Central memory CD8-positive, alpha-beta T cell (primary cell): ENCODE data around the gene MKLN1.

Experiments used
- ATAC-seq: fragments of 150-1000 bp; cut with Tn5 transposase; replicated peaks from 2 replicates; pipeline ENCODE4 v1.10.0; 2022; ENCODE audit warnings: mild to moderate bottlenecking, moderate FRiP score, moderate number of reproducible peaks; ENCODE audit not compliant: poor library complexity, severe bottlenecking; ENCODE audit errors: extremely low read depth
- DNase-seq, 2 donors: peaks; one replicate each; pipeline ENCODE4 v3.0.0; 2021; ENCODE audit warnings: low spot score in 2 of 2
- H3K27ac Mint-ChIP-seq: one replicate; pipeline ENCODE4 v1.8.0; 2022; ENCODE audit warnings: low read depth, mild to moderate bottlenecking, moderate library complexity, mixed read lengths
- H3K27me3 Mint-ChIP-seq: one replicate; pipeline ENCODE4 v1.8.0; 2022; ENCODE audit warnings: mixed read lengths
- H3K36me3 Mint-ChIP-seq: one replicate; pipeline ENCODE4 v1.8.0; 2022; ENCODE audit warnings: mild to moderate bottlenecking, moderate library complexity, mixed read lengths; ENCODE audit not compliant: insufficient read depth
- H3K4me1 Mint-ChIP-seq: one replicate; pipeline ENCODE4 v1.8.0; 2022; ENCODE audit warnings: mixed read lengths
- H3K4me3 Mint-ChIP-seq: one replicate; pipeline ENCODE4 v1.8.0; 2022; ENCODE audit warnings: mild to moderate bottlenecking, moderate library complexity, mixed read lengths
- H3K9me3 Mint-ChIP-seq: one replicate; pipeline ENCODE4 v1.8.0; 2022; ENCODE audit warnings: mixed read lengths

MKLN1 gene

GRCh38 chr7:131341690-131342089 lies 14.0 kb downstream of the MKLN1 start:
- no peak for DNase-seq
- Mint-ChIP-seq H3K4me1 (peaks cover 39% of the 10 kb centered on the region), H3K27me3 (no peaks in the 10 kb centered on the region), H3K4me3 (no peak overlapping the region), H3K27ac (no peak overlapping the region), H3K36me3 (peaks cover 2% of the 10 kb centered on the region), H3K9me3 (peaks cover 6% of the 10 kb centered on the region)
- ATAC-seq, result no peak

- Mint-ChIP-seq H3K4me3 (no peak overlapping the region), H3K4me1 (peaks cover 50% of the 10 kb centered on the region), H3K27me3 (no peaks in the 10 kb centered on the region), H3K27ac (no peak overlapping the region), H3K36me3 (peaks cover 2% of the 10 kb centered on the region), H3K9me3 (no peaks in the 10 kb centered on the region)
- ATAC-seq (no peak), DNase-seq (no peak)
Measured at GRCh38 chr7:131342864-131343442, 15.3 kb downstream of the MKLN1 start.

- Mint-ChIP-seq H3K4me3 (no peak overlapping the region), H3K4me1 (peaks cover 36% of the 10 kb centered on the region), H3K9me3 (no peaks in the 10 kb centered on the region), H3K36me3 (peaks cover 3% of the 10 kb centered on the region), H3K27me3 (no peaks in the 10 kb centered on the region), H3K27ac (peak overlapping the region; percentile 52)
- no peak for DNase-seq
- ATAC-seq, result no peak
Measured at GRCh38 chr7:131346885-131347592, 19.4 kb downstream of the MKLN1 start.

GRCh38 chr7:131352032-131352431 lies 24.4 kb downstream of the MKLN1 start:
- DNase-seq (no peak), ATAC-seq (no peak)
- Mint-ChIP-seq H3K27me3 (no peaks in the 10 kb centered on the region), H3K27ac (no peak overlapping the region), H3K4me3 (no peak overlapping the region), H3K36me3 (peaks cover 3% of the 10 kb centered on the region), H3K9me3 (no peaks in the 10 kb centered on the region), H3K4me1 (peaks cover 58% of the 10 kb centered on the region)

- DNase-seq (no peak), ATAC-seq (no peak)
- peaks cover 2% of the 10 kb centered on the region for H3K36me3 Mint-ChIP-seq
- H3K4me3 Mint-ChIP-seq, result no peak overlapping the region
- no peaks in the 10 kb centered on the region for H3K9me3 Mint-ChIP-seq
- peaks cover 63% of the 10 kb centered on the region for H3K4me1 Mint-ChIP-seq
- H3K27ac Mint-ChIP-seq, result no peak overlapping the region
- no peaks in the 10 kb centered on the region for H3K27me3 Mint-ChIP-seq
Measured at GRCh38 chr7:131354390-131354789, 26.7 kb downstream of the MKLN1 start.

GRCh38 chr7:131355917-131356777 lies 28.5 kb downstream of the MKLN1 start:
- Mint-ChIP-seq H3K27me3 (no peaks in the 10 kb centered on the region), H3K9me3 (no peaks in the 10 kb centered on the region), H3K27ac (no peak overlapping the region), H3K36me3 (peaks cover 2% of the 10 kb centered on the region), H3K4me3 (no peak overlapping the region), H3K4me1 (peaks cover 78% of the 10 kb centered on the region)
- DNase-seq (no peak), ATAC-seq (no peak)

GRCh38 chr7:131357282-131357880 lies 29.7 kb downstream of the MKLN1 start:
- Mint-ChIP-seq H3K9me3 (no peaks in the 10 kb centered on the region), H3K36me3 (peaks cover 3% of the 10 kb centered on the region), H3K27me3 (no peaks in the 10 kb centered on the region), H3K4me1 (peaks cover 81% of the 10 kb centered on the region), H3K4me3 (no peak overlapping the region), H3K27ac (no peak overlapping the region)
- ATAC-seq (no peak), DNase-seq (no peak)

- Mint-ChIP-seq H3K27me3 (no peaks in the 10 kb centered on the region), H3K4me1 (peaks cover 76% of the 10 kb centered on the region), H3K27ac (no peak overlapping the region), H3K9me3 (no peaks in the 10 kb centered on the region), H3K4me3 (no peak overlapping the region), H3K36me3 (peaks cover 3% of the 10 kb centered on the region)
- DNase-seq, result no peak
- no peak for ATAC-seq
Measured at GRCh38 chr7:131358636-131359035, 31.0 kb downstream of the MKLN1 start.

- no peak for DNase-seq
- H3K4me1 Mint-ChIP-seq, result peaks cover 76% of the 10 kb centered on the region
- peak overlapping the region; percentile 7 for H3K4me3 Mint-ChIP-seq
- H3K27me3 Mint-ChIP-seq, result no peaks in the 10 kb centered on the region
- no peaks in the 10 kb centered on the region for H3K9me3 Mint-ChIP-seq
- no peak overlapping the region for H3K27ac Mint-ChIP-seq
- no peak for ATAC-seq
- H3K36me3 Mint-ChIP-seq, result peaks cover 3% of the 10 kb centered on the region
Measured at GRCh38 chr7:131359136-131359776, 31.6 kb downstream of the MKLN1 start.

GRCh38 chr7:131363719-131364118 lies 36.0 kb downstream of the MKLN1 start:
- no peak for DNase-seq
- peaks cover 72% of the 10 kb centered on the region for H3K4me1 Mint-ChIP-seq
- no peak overlapping the region for H3K27ac Mint-ChIP-seq
- peaks cover 3% of the 10 kb centered on the region for H3K36me3 Mint-ChIP-seq
- no peak for ATAC-seq
- H3K27me3 Mint-ChIP-seq, result no peaks in the 10 kb centered on the region
- H3K4me3 Mint-ChIP-seq, result no peak overlapping the region
- no peaks in the 10 kb centered on the region for H3K9me3 Mint-ChIP-seq

GRCh38 chr7:131364767-131365344 lies 37.2 kb downstream of the MKLN1 start:
- H3K4me1 Mint-ChIP-seq, result peaks cover 64% of the 10 kb centered on the region
- H3K27ac Mint-ChIP-seq, result no peak overlapping the region
- ATAC-seq (no peak), DNase-seq (no peak)
- no peaks in the 10 kb centered on the region for H3K27me3 Mint-ChIP-seq
- H3K4me3 Mint-ChIP-seq, result peak overlapping the region; percentile 18
- peaks cover 3% of the 10 kb centered on the region for H3K36me3 Mint-ChIP-seq
- no peaks in the 10 kb centered on the region for H3K9me3 Mint-ChIP-seq

GRCh38 chr7:131365838-131366237 lies 38.2 kb downstream of the MKLN1 start:
- Mint-ChIP-seq H3K9me3 (no peaks in the 10 kb centered on the region), H3K4me1 (peaks cover 64% of the 10 kb centered on the region), H3K27ac (no peak overlapping the region), H3K27me3 (no peaks in the 10 kb centered on the region), H3K4me3 (no peak overlapping the region), H3K36me3 (peaks cover 1% of the 10 kb centered on the region)
- DNase-seq, result no peak
- no peak for ATAC-seq
